ENCODE data around the gene CPEB3.
"Not testable (repeated sequence)": the region's sequence is repeated elsewhere in the genome, so short reads cannot be mapped to it uniquely, and the experiment has no call there.

CPEB3 gene

DNA sequence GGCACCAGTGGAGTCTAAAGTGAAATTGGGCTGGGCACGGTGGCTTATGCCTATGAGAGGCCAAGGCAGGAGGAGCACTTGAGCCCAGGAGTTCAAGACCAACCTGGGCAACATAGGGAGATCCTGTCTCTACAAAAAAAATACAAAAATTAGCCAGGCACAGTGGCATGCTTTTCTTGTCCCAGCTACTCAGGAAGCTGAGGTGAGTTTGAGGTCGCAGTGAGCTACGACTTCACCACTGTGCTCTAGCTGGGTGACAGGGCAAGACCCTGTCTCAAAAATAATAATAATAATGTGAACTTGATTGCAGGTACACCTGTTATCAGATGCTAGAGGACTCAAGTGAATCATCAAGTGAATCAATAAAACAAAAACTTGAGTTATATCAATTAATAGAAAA, 259.3 kb downstream of the CPEB3 start:
- no peak for ATAC-seq
- no peak for DNase-seq

DNA sequence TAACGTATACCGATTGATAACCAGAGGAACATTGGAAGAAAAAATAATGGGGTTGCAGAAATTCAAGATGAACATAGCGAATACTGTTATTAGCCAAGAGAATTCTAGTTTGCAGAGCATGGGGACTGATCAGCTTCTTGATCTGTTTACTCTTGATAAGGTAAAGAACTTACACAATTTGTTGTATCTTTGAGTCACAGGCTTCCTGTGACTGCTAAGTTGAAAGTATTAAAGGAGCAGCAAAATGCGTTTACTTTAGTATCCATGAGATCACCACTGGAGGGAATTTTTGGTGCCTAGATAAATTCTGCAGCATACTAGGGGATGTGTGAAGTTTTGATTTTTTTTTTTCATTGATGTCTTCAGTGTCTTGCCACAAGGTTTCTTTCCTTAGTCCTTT, 263.7 kb downstream of the CPEB3 start:
- DNase-seq (no peak), ATAC-seq (no peak)

- not testable (repeated sequence) for ATAC-seq, DNase-seq
Measured at GRCh38 chr10:92025340-92025739, 265.5 kb downstream of the CPEB3 start.

DNA sequence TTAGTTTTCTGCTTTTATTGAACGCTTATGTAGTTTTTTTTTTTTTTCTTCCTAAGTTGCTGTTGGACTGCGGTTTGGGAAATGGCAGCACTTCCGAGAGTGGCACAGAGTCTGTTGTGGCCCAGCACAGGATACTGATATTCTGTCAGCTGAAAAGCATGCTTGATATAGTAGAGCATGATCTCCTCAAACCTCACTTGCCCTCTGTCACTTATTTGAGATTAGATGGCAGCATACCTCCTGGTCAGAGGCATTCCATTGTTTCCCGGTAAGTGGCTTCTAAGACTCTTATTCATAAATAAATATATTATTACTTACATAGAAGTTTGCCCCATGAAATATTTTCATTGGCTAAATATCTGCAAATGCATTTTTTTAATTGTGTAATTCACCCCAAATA, 266.2 kb downstream of the CPEB3 start:
- DNase-seq = no peak
- no peak for ATAC-seq

GRCh38 chr10:92014620-92015019, 276.3 kb downstream of the CPEB3 start:
- no peak for ATAC-seq
- DNase-seq = no peak

DNA sequence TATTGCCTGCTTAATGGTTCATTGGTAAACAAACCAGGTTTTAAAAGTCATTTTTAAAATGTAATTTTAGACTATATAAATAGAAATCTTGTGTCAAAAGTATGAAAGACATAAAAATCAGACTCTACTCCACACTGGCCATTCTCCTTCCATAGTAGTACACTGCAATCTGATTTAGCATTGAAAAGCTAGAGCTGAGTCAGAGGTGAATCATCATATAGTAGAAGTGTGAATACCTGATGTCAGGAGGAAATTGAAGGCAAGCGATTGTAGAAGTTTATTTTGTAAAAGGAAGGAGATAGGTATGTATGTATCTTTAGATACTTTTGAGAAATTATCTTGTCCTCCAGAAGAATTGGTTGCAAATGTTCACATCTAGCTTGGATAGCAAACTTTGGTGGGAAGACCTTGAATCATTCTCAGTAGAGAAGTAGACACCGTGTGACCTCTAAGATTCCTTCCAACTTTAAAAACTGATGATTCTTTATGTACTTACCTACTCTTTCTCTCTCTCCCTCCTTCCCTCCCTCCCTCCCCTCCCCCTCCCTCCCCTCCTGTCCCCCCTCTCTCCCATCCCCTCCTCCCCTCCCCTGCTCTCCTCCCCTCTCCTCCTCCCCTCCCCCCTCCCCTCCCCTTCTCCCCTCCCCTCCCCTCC, 279.2 kb downstream of the CPEB3 start:
- DNase-seq = no peak
- peak; percentile 91 for ATAC-seq

DNA sequence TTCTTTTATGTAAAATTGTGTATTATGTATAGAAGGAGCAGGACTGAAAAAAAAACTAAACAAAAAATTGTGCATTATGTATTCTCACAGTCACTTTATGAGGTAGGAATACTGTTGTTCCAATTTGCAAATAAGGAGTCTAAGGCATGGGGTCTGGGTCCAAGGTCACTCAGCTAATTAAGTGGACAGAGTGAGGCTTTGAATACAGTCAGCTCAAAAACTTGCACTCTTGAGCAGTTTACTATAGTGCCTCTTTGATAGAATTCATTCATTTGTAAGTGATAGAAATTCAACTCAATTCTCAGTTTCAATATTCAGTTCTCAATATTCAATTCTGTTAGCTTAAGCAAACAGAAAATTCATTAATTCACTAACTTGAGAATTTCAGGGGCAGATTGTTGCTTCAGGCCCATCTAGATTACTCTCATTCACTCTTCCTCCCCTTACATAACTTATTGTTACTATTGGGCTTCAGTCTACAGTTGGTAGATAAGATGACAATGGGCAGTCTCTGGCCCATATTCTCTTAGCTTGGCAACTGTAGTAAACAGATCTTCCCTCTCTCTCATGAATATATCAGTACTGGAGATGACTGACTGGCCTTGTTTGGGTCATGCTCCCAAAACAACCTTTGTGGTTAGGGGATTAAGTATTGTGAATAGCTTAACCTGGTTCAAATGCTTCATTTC, 280.7 kb downstream of the CPEB3 start:
- no peak for ATAC-seq
- DNase-seq = no peak

DNA sequence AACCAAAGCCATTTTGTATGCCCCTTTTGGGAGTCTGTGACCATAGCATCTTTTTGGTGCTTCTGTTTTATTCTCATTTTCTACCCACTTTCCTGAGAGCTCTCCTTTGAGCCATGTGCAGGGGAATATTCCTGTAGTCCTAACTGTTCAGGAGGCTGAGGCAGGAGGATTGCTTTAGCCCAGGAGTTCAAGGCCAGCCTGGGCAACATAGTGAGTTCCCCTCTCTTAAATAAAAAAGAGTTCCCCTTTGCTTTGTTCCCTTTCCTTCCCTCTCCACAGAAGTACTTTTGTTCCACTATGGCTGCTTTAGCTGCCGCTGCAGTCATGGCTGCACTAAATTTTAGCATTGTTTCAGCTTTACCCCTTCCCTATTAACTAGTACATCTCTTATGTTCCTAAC, 281.4 kb downstream of the CPEB3 start:
- ATAC-seq = no peak
- no peak for DNase-seq

DNA sequence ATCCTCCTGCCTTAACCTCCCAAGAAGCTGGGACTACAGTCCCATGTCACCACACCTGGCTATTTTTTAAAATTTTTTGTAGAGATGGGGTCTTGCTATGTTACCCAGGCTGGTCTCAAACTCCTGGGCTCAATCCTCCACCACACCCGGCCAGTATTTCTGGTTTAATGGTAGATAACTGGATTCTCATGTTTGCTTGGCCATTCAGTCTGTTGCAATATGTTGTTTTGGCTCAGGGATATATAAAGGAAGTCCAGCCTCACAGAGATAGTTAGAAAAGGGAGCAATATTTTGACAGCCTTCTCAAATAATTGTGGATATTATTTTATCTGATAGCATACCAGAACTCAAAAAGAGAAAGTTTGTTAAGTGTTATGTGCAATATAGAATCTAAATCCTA, 284.9 kb downstream of the CPEB3 start:
- DNase-seq = no peak
- no peak for ATAC-seq

- no peak for ATAC-seq
Measured at GRCh38 chr10:92003258-92003657, 287.6 kb downstream of the CPEB3 start.

GRCh38 chr10:92001995-92002394, 288.9 kb downstream of the CPEB3 start:
- ATAC-seq (no peak), DNase-seq (no peak)

More at GRCh38 chr10:92003258-92003657, 287.6 kb downstream of the CPEB3 start:
- no peak for DNase-seq

GRCh38 chr10:92001581-92001980, 289.3 kb downstream of the CPEB3 start:
- ATAC-seq = no peak
- DNase-seq = no peak

All from stimulated activated naive CD8-positive, alpha-beta T cell treated with anti-CD3 and anti-CD28 coated beads, Interleukin-15, Interleukin-2, amounts not matched to agents 100 U/mL and 50 U/mL, for 24 hours (primary cell).